22Rv1 (cell line): Measurements from ENCODE around the gene AGAP1.

Experiments
- ZFX ChIP-seq: fragments of 450-650 bp; IDR thresholded peaks from 2 replicates; pipeline ENCODE4 v1.6.1; 2017; ENCODE audit warnings: antibody characterized with exemption, borderline replicate concordance
- TF ChIP-seq, protein P1 (sequence below): fragments of 450-650 bp; IDR thresholded peaks from 2 replicates; pipeline ENCODE4 v1.5.1; 2017; ENCODE audit warnings: mild to moderate bottlenecking

- TF ChIP-seq, protein P1, sequence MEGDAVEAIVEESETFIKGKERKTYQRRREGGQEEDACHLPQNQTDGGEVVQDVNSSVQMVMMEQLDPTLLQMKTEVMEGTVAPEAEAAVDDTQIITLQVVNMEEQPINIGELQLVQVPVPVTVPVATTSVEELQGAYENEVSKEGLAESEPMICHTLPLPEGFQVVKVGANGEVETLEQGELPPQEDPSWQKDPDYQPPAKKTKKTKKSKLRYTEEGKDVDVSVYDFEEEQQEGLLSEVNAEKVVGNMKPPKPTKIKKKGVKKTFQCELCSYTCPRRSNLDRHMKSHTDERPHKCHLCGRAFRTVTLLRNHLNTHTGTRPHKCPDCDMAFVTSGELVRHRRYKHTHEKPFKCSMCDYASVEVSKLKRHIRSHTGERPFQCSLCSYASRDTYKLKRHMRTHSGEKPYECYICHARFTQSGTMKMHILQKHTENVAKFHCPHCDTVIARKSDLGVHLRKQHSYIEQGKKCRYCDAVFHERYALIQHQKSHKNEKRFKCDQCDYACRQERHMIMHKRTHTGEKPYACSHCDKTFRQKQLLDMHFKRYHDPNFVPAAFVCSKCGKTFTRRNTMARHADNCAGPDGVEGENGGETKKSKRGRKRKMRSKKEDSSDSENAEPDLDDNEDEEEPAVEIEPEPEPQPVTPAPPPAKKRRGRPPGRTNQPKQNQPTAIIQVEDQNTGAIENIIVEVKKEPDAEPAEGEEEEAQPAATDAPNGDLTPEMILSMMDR: no peak
- TF ChIP-seq ZFX: no peak
Observed at GRCh38 chr2:235984552-235984951, 490.7 kb downstream of the AGAP1 start.
